ENCODE measurements around the gene KCNE4. TPM values are rescaled to one million over a fixed set of nuclear protein-coding genes. Genes with fewer than 3 reads are reported as not detected.

KCNE4 gene
- total RNA-seq, 1 donor, result under 0.01 TPM

- H3K27me3 ChIP-seq (ENCODE audit: insufficient read depth, low read length), result no peaks in the 10 kb centered on the region
- no peak overlapping the region for H3K4me3 ChIP-seq (ENCODE audit: low read length)
- peaks cover 16% of the 10 kb centered on the region for H3K4me1 ChIP-seq (ENCODE audit: insufficient read depth, low read length)
- H3K9me3 ChIP-seq (ENCODE audit: low read depth, low read length), result no peaks in the 10 kb centered on the region
Observed at GRCh38 chr2:223047260-223047761, 4.7 kb upstream of the KCNE4 start.

- no peak overlapping the region for H3K4me3 ChIP-seq (ENCODE audit: low read length)
- H3K4me1 ChIP-seq (ENCODE audit: insufficient read depth, low read length), result peaks cover 4% of the 10 kb centered on the region
- H3K27me3 ChIP-seq (ENCODE audit: insufficient read depth, low read length), result no peaks in the 10 kb centered on the region
- H3K9me3 ChIP-seq (ENCODE audit: low read depth, low read length), result no peaks in the 10 kb centered on the region
Observed at GRCh38 chr2:223048519-223048918, 3.5 kb upstream of the KCNE4 start.

- Histone ChIP-seq H3K9me3 (ENCODE audit: low read depth, low read length) (no peaks in the 10 kb centered on the region), H3K4me3 (ENCODE audit: low read length) (no peak overlapping the region), H3K4me1 (ENCODE audit: insufficient read depth, low read length) (no peaks in the 10 kb centered on the region), H3K27me3 (ENCODE audit: insufficient read depth, low read length) (no peaks in the 10 kb centered on the region)
Observed at GRCh38 chr2:223049356-223049755, 2.6 kb upstream of the KCNE4 start.

- Histone ChIP-seq H3K27me3 (ENCODE audit: insufficient read depth, low read length) (no peaks in the 10 kb centered on the region), H3K4me1 (ENCODE audit: insufficient read depth, low read length) (no peaks in the 10 kb centered on the region), H3K4me3 (ENCODE audit: low read length) (no peak overlapping the region), H3K9me3 (ENCODE audit: low read depth, low read length) (no peaks in the 10 kb centered on the region)
Observed at GRCh38 chr2:223050188-223050587, 1.8 kb upstream of the KCNE4 start.

- Histone ChIP-seq H3K27me3 (ENCODE audit: insufficient read depth, low read length) (no peaks in the 10 kb centered on the region), H3K4me3 (ENCODE audit: low read length) (no peak overlapping the region), H3K4me1 (ENCODE audit: insufficient read depth, low read length) (no peaks in the 10 kb centered on the region), H3K9me3 (ENCODE audit: low read depth, low read length) (no peaks in the 10 kb centered on the region)
Observed at GRCh38 chr2:223050900-223051504, 988 bp upstream of the KCNE4 start.

- Histone ChIP-seq H3K27me3 (ENCODE audit: insufficient read depth, low read length) (no peaks in the 10 kb centered on the region), H3K4me1 (ENCODE audit: insufficient read depth, low read length) (no peaks in the 10 kb centered on the region), H3K9me3 (ENCODE audit: low read depth, low read length) (no peaks in the 10 kb centered on the region), H3K4me3 (ENCODE audit: low read length) (no peak overlapping the region)
Observed at GRCh38 chr2:223052548-223053483, 826 bp downstream of the KCNE4 start.

GRCh38 chr2:223053484-223054192, 1.6 kb downstream of the KCNE4 start:
- Histone ChIP-seq H3K9me3 (ENCODE audit: low read depth, low read length) (no peaks in the 10 kb centered on the region), H3K4me1 (ENCODE audit: insufficient read depth, low read length) (no peaks in the 10 kb centered on the region), H3K27me3 (ENCODE audit: insufficient read depth, low read length) (no peaks in the 10 kb centered on the region), H3K4me3 (ENCODE audit: low read length) (no peak overlapping the region)

- H3K27me3 ChIP-seq (ENCODE audit: insufficient read depth, low read length), result no peaks in the 10 kb centered on the region
- no peaks in the 10 kb centered on the region for H3K9me3 ChIP-seq (ENCODE audit: low read depth, low read length)
- no peaks in the 10 kb centered on the region for H3K4me1 ChIP-seq (ENCODE audit: insufficient read depth, low read length)
- H3K4me3 ChIP-seq (ENCODE audit: low read length), result no peak overlapping the region
Observed at GRCh38 chr2:223054193-223054781, 2.3 kb downstream of the KCNE4 start.

GRCh38 chr2:223055140-223055539, 3.1 kb downstream of the KCNE4 start:
- Histone ChIP-seq H3K4me3 (ENCODE audit: low read length) (no peak overlapping the region), H3K27me3 (ENCODE audit: insufficient read depth, low read length) (no peaks in the 10 kb centered on the region), H3K9me3 (ENCODE audit: low read depth, low read length) (no peaks in the 10 kb centered on the region), H3K4me1 (ENCODE audit: insufficient read depth, low read length) (no peaks in the 10 kb centered on the region)

- no peaks in the 10 kb centered on the region for H3K27me3 ChIP-seq (ENCODE audit: insufficient read depth, low read length)
- H3K4me1 ChIP-seq (ENCODE audit: insufficient read depth, low read length), result no peaks in the 10 kb centered on the region
- no peaks in the 10 kb centered on the region for H3K9me3 ChIP-seq (ENCODE audit: low read depth, low read length)
- no peak overlapping the region for H3K4me3 ChIP-seq (ENCODE audit: low read length)
Observed at GRCh38 chr2:223055836-223056235, 3.8 kb downstream of the KCNE4 start.

GRCh38 chr2:223056701-223057418, 4.9 kb downstream of the KCNE4 start:
- Histone ChIP-seq H3K9me3 (ENCODE audit: low read depth, low read length) (no peaks in the 10 kb centered on the region), H3K4me3 (ENCODE audit: low read length) (no peak overlapping the region), H3K4me1 (ENCODE audit: insufficient read depth, low read length) (no peaks in the 10 kb centered on the region), H3K27me3 (ENCODE audit: insufficient read depth, low read length) (no peaks in the 10 kb centered on the region)

GRCh38 chr2:223057569-223057968, 5.6 kb downstream of the KCNE4 start:
- no peak overlapping the region for H3K4me3 ChIP-seq (ENCODE audit: low read length)

GRCh38 chr2:223058952-223059716, 7.1 kb downstream of the KCNE4 start:
- no peak overlapping the region for H3K4me3 ChIP-seq (ENCODE audit: low read length)
- H3K27me3 ChIP-seq (ENCODE audit: insufficient read depth, low read length), result no peaks in the 10 kb centered on the region
- no peaks in the 10 kb centered on the region for H3K4me1 ChIP-seq (ENCODE audit: insufficient read depth, low read length)
- H3K9me3 ChIP-seq (ENCODE audit: low read depth, low read length), result no peaks in the 10 kb centered on the region

More at GRCh38 chr2:223057569-223057968, 5.6 kb downstream of the KCNE4 start:
- Histone ChIP-seq H3K27me3 (ENCODE audit: insufficient read depth, low read length) (no peaks in the 10 kb centered on the region), H3K4me1 (ENCODE audit: insufficient read depth, low read length) (no peaks in the 10 kb centered on the region), H3K9me3 (ENCODE audit: low read depth, low read length) (no peaks in the 10 kb centered on the region)

Data from mononuclear cell (primary cell).